HepG2 (cell line): Measurements from ENCODE around the gene YIPF4. TPM values are rescaled to one million over a fixed set of nuclear protein-coding genes. Genes with fewer than 3 reads are reported as not detected.

ENCODE experiments used
- CC2D1A ChIP-seq: sonication (generic); formaldehyde crosslinking; IDR thresholded peaks from 2 replicates; pipeline ENCODE4 v1.8.1; 2023; ENCODE audit warnings: mild to moderate bottlenecking, missing genetic modification reagents
- ERF ChIP-seq: IDR thresholded peaks from 2 replicates; pipeline ENCODE4 v1.6.1; 2018; ENCODE audit warnings: missing biosample characterization, missing genetic modification reagents
- FOXK2 ChIP-seq: fragments of 450-650 bp; IDR thresholded peaks from 2 replicates; pipeline ENCODE4 v1.6.1; 2016
- GTF3A ChIP-seq: sonication (generic); formaldehyde crosslinking; conservative IDR thresholded peaks from 2 replicates; pipeline ENCODE4 v1.4.0; 2020; ENCODE audit warnings: mild to moderate bottlenecking, missing genetic modification reagents
- JARID2 ChIP-seq: sonication (generic); formaldehyde crosslinking; IDR thresholded peaks from 2 replicates; pipeline ENCODE4 v1.8.1; 2023; ENCODE audit warnings: missing genetic modification reagents, inconsistent platforms; ENCODE audit not compliant: insufficient replicate concordance
- NAIF1 ChIP-seq: sonication (generic); formaldehyde crosslinking; IDR thresholded peaks from 2 replicates; pipeline ENCODE4 v1.5.0; 2020; ENCODE audit warnings: mild to moderate bottlenecking, missing genetic modification reagents, borderline replicate concordance
- NCOA1 ChIP-seq: sonication (generic); formaldehyde crosslinking; IDR thresholded peaks from 2 replicates; pipeline ENCODE4 v1.9.0; 2021; ENCODE audit warnings: missing genetic modification reagents
- NFE2L1 ChIP-seq: sonication (generic); formaldehyde crosslinking; IDR thresholded peaks from 2 replicates; pipeline ENCODE4 v1.4.0; 2020; ENCODE audit warnings: missing genetic modification reagents, mild to moderate bottlenecking, borderline replicate concordance
- RARA ChIP-seq: IDR thresholded peaks from 2 replicates; pipeline ENCODE4 v1.6.1; 2016; ENCODE audit warnings: missing genetic modification reagents, missing compliant biosample characterization
- SIN3A ChIP-seq: IDR thresholded peaks from 2 replicates; pipeline ENCODE4 v1.6.1; 2011; ENCODE audit warnings: low read depth, mild to moderate bottlenecking, control low read depth, low read length, borderline replicate concordance
- SMAD1 ChIP-seq: sonication (generic); formaldehyde crosslinking; IDR thresholded peaks from 2 replicates; pipeline ENCODE4 v1.4.0; 2020; ENCODE audit warnings: missing genetic modification reagents, low read depth, mild to moderate bottlenecking, borderline replicate concordance
- STAT5B ChIP-seq: sonication (generic); formaldehyde crosslinking; IDR thresholded peaks from 2 replicates; pipeline ENCODE4 v1.4.0; 2020; ENCODE audit warnings: missing genetic modification reagents
- ZNF34 ChIP-seq: sonication (generic); formaldehyde crosslinking; IDR thresholded peaks from 2 replicates; pipeline ENCODE4 v1.4.0; 2020; ENCODE audit warnings: mild to moderate bottlenecking, missing genetic modification reagents, borderline replicate concordance
- ZNF572 ChIP-seq: sonication (generic); formaldehyde crosslinking; IDR thresholded peaks from 2 replicates; pipeline ENCODE4 v1.5.1; 2020; ENCODE audit warnings: mild to moderate bottlenecking, missing genetic modification reagents
- ZSCAN22 ChIP-seq: sonication (generic); formaldehyde crosslinking; IDR thresholded peaks from 2 replicates; pipeline ENCODE4 v1.4.0; 2020; ENCODE audit warnings: mild to moderate bottlenecking, missing genetic modification reagents
- ZSCAN30 ChIP-seq: sonication (generic); formaldehyde crosslinking; IDR thresholded peaks from 2 replicates; pipeline ENCODE4 v1.5.0; 2020; ENCODE audit warnings: mild to moderate bottlenecking, missing genetic modification reagents
- polyA plus RNA-seq, 8 experiments: library from polyadenylated mRNA; depleted of rRNA in 3 of 8; stranded (reverse) in 7 of 8; unstranded in 1 of 8; fragments of >200 nt; fragmentation: Illumina TruSeq in 4 of 8; extraction: Trizol in 4 of 8; gene quantifications; 2 replicates each; pipeline versions ENCODE4 v1.2.1 to v1.2.3, GENCODE V29; 2011 to 2016; ENCODE audit warnings: low read depth in 4 of 8, missing spikeins in 1 of 8, mixed read lengths in 1 of 8; ENCODE audit not compliant: insufficient read depth in 1 of 8
- total RNA-seq, 5 experiments: library from RNA; depleted of rRNA; stranded (reverse); fragments of >200 nt; fragmentation: Illumina TruSeq; extraction: Trizol; gene quantifications; 2 replicates each; pipeline ENCODE4 v1.2.3, GENCODE V29; 2016; ENCODE audit warnings: low read depth in 1 of 5
- TF ChIP-seq, protein P1 (sequence below): sonication (generic); formaldehyde crosslinking; IDR thresholded peaks from 2 replicates; pipeline ENCODE4 v1.8.0; 2022; ENCODE audit warnings: mild to moderate bottlenecking, missing genetic modification reagents, borderline replicate concordance
- TF ChIP-seq, protein P2 (sequence below): sonication (generic); formaldehyde crosslinking; IDR thresholded peaks from 2 replicates; pipeline ENCODE4 v1.8.0; 2022; ENCODE audit warnings: missing genetic modification reagents, mild to moderate bottlenecking, borderline replicate concordance
- TF ChIP-seq, protein P3 (sequence below): sonication (generic); formaldehyde crosslinking; IDR thresholded peaks from 2 replicates; pipeline ENCODE4; 2020; ENCODE audit warnings: missing genetic modification reagents, mild to moderate bottlenecking, borderline replicate concordance
- TF ChIP-seq, protein P4 (sequence below): sonication (generic); formaldehyde crosslinking; IDR thresholded peaks from 2 replicates; pipeline ENCODE4 v1.4.0; 2020; ENCODE audit warnings: missing genetic modification reagents, borderline replicate concordance
- TF ChIP-seq, protein P5 (sequence below): sonication (generic); formaldehyde crosslinking; IDR thresholded peaks from 2 replicates; pipeline ENCODE4 v1.8.1; 2023; ENCODE audit warnings: missing genetic modification reagents, inconsistent platforms, borderline replicate concordance

The YIPF4 gene
- total and polyA plus RNA-seq, 2 of the 13 experiments (the other 11 are each of a cell fraction or from before 2014, with no cell fraction given), result 19.0 to 43.9 TPM

DNA sequence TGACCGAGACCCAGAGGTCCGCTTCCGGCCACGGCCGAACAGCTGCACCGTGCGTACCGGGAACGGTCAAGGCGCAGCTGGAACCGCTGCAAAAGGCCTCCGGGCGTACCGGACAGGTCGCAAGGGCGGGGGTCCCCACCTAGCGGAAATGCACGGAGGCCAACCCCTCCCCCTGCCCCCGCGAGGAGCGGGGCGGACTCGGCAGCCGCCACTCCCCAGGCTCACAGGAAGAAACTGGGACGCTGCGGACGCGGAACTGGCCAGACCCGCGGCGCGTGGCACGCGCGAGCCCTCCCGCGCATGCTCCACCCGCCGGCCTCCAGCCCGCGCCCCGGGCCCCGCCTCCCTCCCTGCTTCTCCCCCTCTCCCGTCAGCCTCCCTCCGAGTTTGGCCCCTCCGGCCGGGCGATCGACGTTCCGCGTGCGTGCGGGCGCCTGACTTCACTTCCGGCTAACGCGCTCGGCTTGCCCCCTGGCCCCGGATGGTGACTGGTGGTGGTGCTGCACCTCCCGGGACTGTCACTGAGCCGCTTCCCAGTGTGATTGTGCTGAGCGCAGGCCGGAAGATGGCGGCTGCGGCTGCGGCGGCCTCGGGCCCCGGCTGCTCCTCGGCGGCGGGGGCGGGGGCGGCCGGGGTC lies 79.1 kb downstream of the YIPF4 start, which contains the start of gene BIRC6 (continued):
- peak; percentile 95 for TF ChIP-seq NAIF1 (CRISPR knock-in tag)
- peak; percentile 42; the same call in 1 of the 2 replicates for TF ChIP-seq NCOA1 (CRISPR knock-in tag)
- TF ChIP-seq RARA (CRISPR knock-in tag), result 0 out of 2 replicates have a peak, but pooled peaks have one; percentile 35
- no peak for TF ChIP-seq NFE2L1 (CRISPR knock-in tag)
- peak; percentile 97 for TF ChIP-seq ERF (CRISPR knock-in tag)
- TF ChIP-seq, protein P1, sequence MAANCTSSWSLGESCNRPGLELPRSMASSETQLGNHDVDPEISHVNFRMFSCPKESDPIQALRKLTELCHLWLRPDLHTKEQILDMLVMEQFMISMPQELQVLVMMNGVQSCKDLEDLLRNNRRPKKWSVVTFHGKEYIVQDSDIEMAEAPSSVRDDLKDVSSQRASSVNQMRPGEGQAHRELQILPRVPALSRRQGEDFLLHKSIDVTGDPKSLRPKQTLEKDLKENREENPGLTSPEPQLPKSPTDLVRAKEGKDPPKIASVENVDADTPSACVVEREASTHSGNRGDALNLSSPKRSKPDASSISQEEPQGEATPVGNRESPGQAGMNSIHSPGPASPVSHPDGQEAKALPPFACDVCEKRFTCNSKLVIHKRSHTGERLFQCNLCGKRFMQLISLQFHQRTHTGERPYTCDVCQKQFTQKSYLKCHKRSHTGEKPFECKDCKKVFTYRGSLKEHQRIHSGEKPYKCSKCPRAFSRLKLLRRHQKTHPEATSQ, result peak; percentile 50; the same call in 1 of the 2 replicates
- 0 out of 2 replicates have a peak, but pooled peaks have one; percentile 73 for TF ChIP-seq SMAD1 (CRISPR knock-in tag)
- no peak for TF ChIP-seq JARID2 (CRISPR knock-in tag)
- TF ChIP-seq, protein P2, sequence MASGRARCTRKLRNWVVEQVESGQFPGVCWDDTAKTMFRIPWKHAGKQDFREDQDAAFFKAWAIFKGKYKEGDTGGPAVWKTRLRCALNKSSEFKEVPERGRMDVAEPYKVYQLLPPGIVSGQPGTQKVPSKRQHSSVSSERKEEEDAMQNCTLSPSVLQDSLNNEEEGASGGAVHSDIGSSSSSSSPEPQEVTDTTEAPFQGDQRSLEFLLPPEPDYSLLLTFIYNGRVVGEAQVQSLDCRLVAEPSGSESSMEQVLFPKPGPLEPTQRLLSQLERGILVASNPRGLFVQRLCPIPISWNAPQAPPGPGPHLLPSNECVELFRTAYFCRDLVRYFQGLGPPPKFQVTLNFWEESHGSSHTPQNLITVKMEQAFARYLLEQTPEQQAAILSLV (CRISPR knock-in tag), result peak; percentile 92
- TF ChIP-seq ZNF572 (CRISPR knock-in tag), result peak; percentile 96; the same call in 1 of the 2 replicates
- TF ChIP-seq GTF3A (CRISPR knock-in tag), result peak; percentile 87; the same call in 1 of the 2 replicates
- peak; percentile 68 for TF ChIP-seq ZSCAN22
- TF ChIP-seq SIN3A, result peak; percentile 91; the same call in 1 of the 2 replicates
- peak; percentile 100 for TF ChIP-seq ZNF34 (CRISPR knock-in tag)
- TF ChIP-seq, protein P3, sequence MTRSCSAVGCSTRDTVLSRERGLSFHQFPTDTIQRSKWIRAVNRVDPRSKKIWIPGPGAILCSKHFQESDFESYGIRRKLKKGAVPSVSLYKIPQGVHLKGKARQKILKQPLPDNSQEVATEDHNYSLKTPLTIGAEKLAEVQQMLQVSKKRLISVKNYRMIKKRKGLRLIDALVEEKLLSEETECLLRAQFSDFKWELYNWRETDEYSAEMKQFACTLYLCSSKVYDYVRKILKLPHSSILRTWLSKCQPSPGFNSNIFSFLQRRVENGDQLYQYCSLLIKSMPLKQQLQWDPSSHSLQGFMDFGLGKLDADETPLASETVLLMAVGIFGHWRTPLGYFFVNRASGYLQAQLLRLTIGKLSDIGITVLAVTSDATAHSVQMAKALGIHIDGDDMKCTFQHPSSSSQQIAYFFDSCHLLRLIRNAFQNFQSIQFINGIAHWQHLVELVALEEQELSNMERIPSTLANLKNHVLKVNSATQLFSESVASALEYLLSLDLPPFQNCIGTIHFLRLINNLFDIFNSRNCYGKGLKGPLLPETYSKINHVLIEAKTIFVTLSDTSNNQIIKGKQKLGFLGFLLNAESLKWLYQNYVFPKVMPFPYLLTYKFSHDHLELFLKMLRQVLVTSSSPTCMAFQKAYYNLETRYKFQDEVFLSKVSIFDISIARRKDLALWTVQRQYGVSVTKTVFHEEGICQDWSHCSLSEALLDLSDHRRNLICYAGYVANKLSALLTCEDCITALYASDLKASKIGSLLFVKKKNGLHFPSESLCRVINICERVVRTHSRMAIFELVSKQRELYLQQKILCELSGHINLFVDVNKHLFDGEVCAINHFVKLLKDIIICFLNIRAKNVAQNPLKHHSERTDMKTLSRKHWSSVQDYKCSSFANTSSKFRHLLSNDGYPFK (CRISPR knock-in tag), result no peak; the same call in 1 of the 2 replicates
- TF ChIP-seq STAT5B (CRISPR knock-in tag), result no peak; the same call in 1 of the 2 replicates
- TF ChIP-seq, protein P4, sequence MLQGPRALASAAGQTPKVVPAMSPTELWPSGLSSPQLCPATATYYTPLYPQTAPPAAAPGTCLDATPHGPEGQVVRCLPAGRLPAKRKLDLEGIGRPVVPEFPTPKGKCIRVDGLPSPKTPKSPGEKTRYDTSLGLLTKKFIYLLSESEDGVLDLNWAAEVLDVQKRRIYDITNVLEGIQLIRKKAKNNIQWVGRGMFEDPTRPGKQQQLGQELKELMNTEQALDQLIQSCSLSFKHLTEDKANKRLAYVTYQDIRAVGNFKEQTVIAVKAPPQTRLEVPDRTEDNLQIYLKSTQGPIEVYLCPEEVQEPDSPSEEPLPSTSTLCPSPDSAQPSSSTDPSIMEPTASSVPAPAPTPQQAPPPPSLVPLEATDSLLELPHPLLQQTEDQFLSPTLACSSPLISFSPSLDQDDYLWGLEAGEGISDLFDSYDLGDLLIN (CRISPR knock-in tag), result no peak
- TF ChIP-seq, protein P5, sequence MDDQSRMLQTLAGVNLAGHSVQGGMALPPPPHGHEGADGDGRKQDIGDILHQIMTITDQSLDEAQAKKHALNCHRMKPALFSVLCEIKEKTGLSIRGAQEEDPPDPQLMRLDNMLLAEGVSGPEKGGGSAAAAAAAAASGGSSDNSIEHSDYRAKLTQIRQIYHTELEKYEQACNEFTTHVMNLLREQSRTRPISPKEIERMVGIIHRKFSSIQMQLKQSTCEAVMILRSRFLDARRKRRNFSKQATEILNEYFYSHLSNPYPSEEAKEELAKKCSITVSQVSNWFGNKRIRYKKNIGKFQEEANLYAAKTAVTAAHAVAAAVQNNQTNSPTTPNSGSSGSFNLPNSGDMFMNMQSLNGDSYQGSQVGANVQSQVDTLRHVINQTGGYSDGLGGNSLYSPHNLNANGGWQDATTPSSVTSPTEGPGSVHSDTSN (CRISPR knock-in tag), result no peak
- peak; percentile 32; the same call in 1 of the 2 replicates for TF ChIP-seq FOXK2
- 0 out of 2 replicates have a peak, but pooled peaks have one; percentile 76 for TF ChIP-seq CC2D1A (CRISPR knock-in tag)
- peak; percentile 75; the same call in 1 of the 2 replicates for TF ChIP-seq ZSCAN30 (CRISPR knock-in tag)
